ENCODE data around the gene ALG9. TPM values are rescaled to one million over a fixed set of nuclear protein-coding genes. Genes with fewer than 3 reads are reported as not detected.

The ALG9 gene
- total and polyA plus RNA-seq, 2 of the 4 experiments (the other 2 are of a cell fraction), result 20.7 to 35.7 TPM

- ATAC-seq (ENCODE audit: low read depth), result no peak
- dilution Hi-C loops (cut with HindIII; ENCODE audit: low sequenced_read_pairs, unreplicated experiment), result no loop called here
- no peak overlapping the region for H3K14ac ChIP-seq (replicated peaks; ENCODE audit: low read depth, low read length)
- H4K91ac ChIP-seq (ENCODE audit: insufficient read depth, low read depth, low read length), result no peak overlapping the region
- TF ChIP-seq RAD21 (IDR thresholded peaks at IDR 0.05; ENCODE audit: low read length) (no peak), ELK1 (IDR thresholded peaks at IDR 0.05; ENCODE audit: borderline replicate concordance, low read depth, low read length) (no peak), SMC3 (IDR thresholded peaks at IDR 0.05; ENCODE audit: low read depth, low read length) (no peak), CTCF (conservative IDR thresholded peaks at IDR 0.05; ENCODE audit: low read depth, low read length) (0 out of 2 replicates have a peak, but pooled peaks have one; percentile 8), MAZ (IDR thresholded peaks at IDR 0.05; ENCODE audit: borderline replicate concordance, low read depth, low read length) (no peak), FOS (IDR thresholded peaks at IDR 0.05; ENCODE audit: low read depth, low read length) (no peak), MXI1 (IDR thresholded peaks at IDR 0.05; ENCODE audit: borderline replicate concordance, low read depth, low read length) (no peak)
- no peak overlapping the region for H3K56ac ChIP-seq (ENCODE audit: extremely low read depth, insufficient read depth, low read length)
- no peak overlapping the region for H3K27ac ChIP-seq (ENCODE audit: insufficient read depth, low read length)
- no peak overlapping the region for H4K8ac ChIP-seq (ENCODE audit: low read depth in 2 of 2, low read length in 2 of 2)
- no peak overlapping the region for H4K5ac ChIP-seq (ENCODE audit: low read depth, low read length)
- no peak overlapping the region for H2BK15ac ChIP-seq (ENCODE audit: low read depth, low read length)
- no TSS peak for BruUV-seq (replicated peaks)
- no peaks in the 10 kb centered on the region for H3K27me3 ChIP-seq (ENCODE audit: control insufficient read depth, insufficient read depth, low read length)
- DNase-seq, result peak; percentile 20
- peaks cover 3% of the 10 kb centered on the region; the same call in 1 of the 2 replicates for H3K9me1 ChIP-seq (ENCODE audit: insufficient read depth, low read length)
- H3K23ac ChIP-seq (ENCODE audit: low read depth, low read length), result peak overlapping the region; percentile 11
- H3K36me3 ChIP-seq (ENCODE audit: control insufficient read depth, insufficient read depth, low read length), result peaks cover 47% of the 10 kb centered on the region
- in situ Hi-C loops (cut with MboI; ENCODE audit: low sequenced_read_pairs), result no loop called here
- peaks cover 4% of the 10 kb centered on the region for H4K20me1 ChIP-seq (ENCODE audit: insufficient read depth, low read length)
- peak overlapping the region; percentile 4 for H2BK5ac ChIP-seq (ENCODE audit: low read depth, low read length, poor library complexity, severe bottlenecking)
- intact Hi-C loops (cut with micrococcal nuclease), result loop anchor here (5.0 kb wide), 1 partner anchor 46 kb away; no protein-coding TSS in a partner anchor
- H3K18ac ChIP-seq (ENCODE audit: low read depth, low read length), result no peak overlapping the region
- H3K4me3 ChIP-seq (ENCODE audit: insufficient read depth, low read depth, low read length), result no peak overlapping the region
- H2AK5ac ChIP-seq (ENCODE audit: low read depth, low read length), result no peak overlapping the region
- H2BK20ac ChIP-seq (ENCODE audit: low read depth, low read length), result no peak overlapping the region
- H3K9me3 ChIP-seq (ENCODE audit: control insufficient read depth, insufficient read depth, low read length), result no peaks in the 10 kb centered on the region
- H3K9ac ChIP-seq (ENCODE audit: low read depth, low read length), result no peak overlapping the region
- H3K4me1 ChIP-seq (ENCODE audit: control insufficient read depth, insufficient read depth, low read length), result peaks cover 8% of the 10 kb centered on the region; the same call in 1 of the 2 replicates
- no peak overlapping the region for H3K4ac ChIP-seq (ENCODE audit: low read depth, low read length)
- H3K4me2 ChIP-seq (ENCODE audit: low read depth, low read length), result 0 out of 2 replicates have a peak overlapping the region, but pooled peaks have one; percentile 10
- ChIA-PET POLR2A (ENCODE audit: unreplicated experiment) (interaction anchor here (1.0 kb wide), 1 partner anchor 28 kb away, joined by 3 read pairs; no protein-coding TSS in a partner anchor), CTCF (interaction anchor here (0.8 to 1.1 kb wide), 3 partner anchors 15 to 179 kb away, joined by 3 read pairs; no protein-coding TSS in a partner anchor)
- H2BK120ac ChIP-seq (ENCODE audit: low read depth, low read length), result no peak overlapping the region
- H2AK9ac ChIP-seq (replicated peaks; ENCODE audit: low read depth, low read length, poor library complexity), result no peak overlapping the region
- WGBS, 2 experiments (ENCODE audit: extremely low coverage in 2 of 2, insufficient read length in 1 of 2), result 100% methylated on average over 1 of the region's 3 CpGs; no CpG with 5 or more reads in 1 of the 2 experiments
- no peak overlapping the region for H2AFZ ChIP-seq (replicated peaks; ENCODE audit: low read length, poor library complexity)
- H3K79me1 ChIP-seq (ENCODE audit: low read depth in 1 of 2, low read length in 2 of 2), result peaks cover 29 to 62% of the 10 kb centered on the region in 2 experiments
Measured at GRCh38 chr11:111762981-111763643, 108.3 kb downstream of the ALG9 start.
